SU-DHL-6 (cell line): ENCODE data around the gene GLE1.

Source experiments
- H2AFZ ChIP-seq: fragments of 200-600 bp; sonication (generic); 2 replicates; pipeline ENCODE4 v1.6.1; 2014; ENCODE audit warnings: low read depth, mild to moderate bottlenecking, moderate library complexity, mixed read lengths, antibody characterized with exemption, low read length; ENCODE audit not compliant: severe bottlenecking
- H3F3A ChIP-seq: fragments of 200-600 bp; shearing (Covaris generic); 2 replicates; pipeline ENCODE4 v1.6.0; 2016; ENCODE audit warnings: antibody characterized with exemption, mild to moderate bottlenecking; ENCODE audit not compliant: insufficient read depth
- H3K27ac ChIP-seq: fragments of 200-600 bp; sonication (generic); 2 replicates; pipeline ENCODE4 v1.5.1; 2016; ENCODE audit warnings: low read depth, mild to moderate bottlenecking, low read length, moderate library complexity, mixed read lengths
- H3K27me3 ChIP-seq: fragments of 200-600 bp; sonication (generic), shearing (Covaris generic); 2 replicates; pipeline ENCODE4 v1.6.0; 2014; ENCODE audit warnings: mild to moderate bottlenecking, low read length
- H3K36me3 ChIP-seq: fragments of 200-600 bp; sonication (generic); 2 replicates; pipeline ENCODE4 v1.6.1; 2014; ENCODE audit warnings: mild to moderate bottlenecking, low read length, mixed read lengths
- H3K4me2 ChIP-seq: fragments of 300-600, 200-600 bp; shearing (Covaris generic), sonication (generic); 2 replicates; pipeline ENCODE4 v1.6.0; 2014; ENCODE audit warnings: low read length, low read depth, mild to moderate bottlenecking; ENCODE audit not compliant: poor library complexity, severe bottlenecking
- H3K4me3 ChIP-seq: fragments of 200-600 bp; sonication (generic); 2 replicates; pipeline ENCODE4 v1.5.1; 2014; ENCODE audit warnings: antibody characterized with exemption, low read length, mild to moderate bottlenecking, mixed read lengths; ENCODE audit not compliant: insufficient read depth, poor library complexity, severe bottlenecking
- H3K79me2 ChIP-seq: fragments of 200-600 bp; sonication (generic); 2 replicates; pipeline ENCODE4 v1.6.1; 2014; ENCODE audit warnings: mild to moderate bottlenecking, low read length, moderate library complexity; ENCODE audit not compliant: insufficient read depth
- H3K9ac ChIP-seq: fragments of 200-600 bp; sonication (generic); 2 replicates; pipeline ENCODE4 v1.7.0; 2014; ENCODE audit warnings: mild to moderate bottlenecking, low read length
- H3K9me2 ChIP-seq: fragments of 200-600 bp; sonication (generic); replicated peaks from 2 replicates; pipeline ENCODE4 v1.6.1; 2014; ENCODE audit warnings: low read length; ENCODE audit not compliant: insufficient read depth
- H3K9me3 ChIP-seq: fragments of 200-600 bp; sonication (generic); 2 replicates; pipeline ENCODE4 v1.6.1; 2014; ENCODE audit warnings: low read length, mixed read lengths; ENCODE audit not compliant: insufficient read depth
- H4K20me1 ChIP-seq: fragments of 200-600 bp; sonication (generic); 2 replicates; pipeline ENCODE4 v1.6.1; 2014; ENCODE audit warnings: low read depth, mild to moderate bottlenecking, antibody characterized with exemption, low read length, moderate library complexity, mixed read lengths
- EZH2phosphoT487 ChIP-seq: fragments of 200-600 bp; sonication (generic), shearing (Covaris generic); conservative IDR thresholded peaks from 2 replicates; pipeline ENCODE4 v1.6.1; 2018; ENCODE audit warnings: mild to moderate bottlenecking, antibody characterized with exemption, low read length, moderate library complexity, mixed read lengths
- TF ChIP-seq, protein P1 (sequence below): fragments of 200-600 bp; sonication (generic); IDR thresholded peaks from one replicate; pipeline ENCODE4 v1.5.1; 2017; ENCODE audit warnings: antibody characterized with exemption, mild to moderate bottlenecking, low read length, moderate library complexity; ENCODE audit not compliant: insufficient read depth, poor library complexity, severe bottlenecking

Gene GLE1

DNA sequence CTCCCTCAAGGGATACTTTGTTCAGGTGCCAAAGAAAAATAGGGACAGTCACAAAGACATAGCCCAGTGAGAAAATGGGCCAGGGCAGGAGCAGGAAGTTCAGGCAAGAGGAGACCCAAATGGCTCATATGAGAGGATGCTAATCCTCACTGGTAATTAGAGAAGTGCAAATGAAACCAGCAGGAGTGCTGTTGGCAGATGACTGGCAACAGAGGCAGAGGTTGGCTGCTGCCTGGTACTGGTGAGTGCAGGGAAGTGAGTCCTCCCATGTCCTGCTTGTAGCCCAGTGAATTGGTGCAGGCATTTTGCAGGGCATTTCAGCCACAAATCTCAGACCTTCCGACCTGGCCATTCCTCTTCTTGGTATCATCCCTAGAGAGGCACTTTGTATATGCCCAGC lies 25.3 kb upstream of the GLE1 start:
- Histone ChIP-seq H3K36me3 (peaks cover 24% of the 10 kb centered on the region; the same call in 1 of the 2 replicates), H2AFZ (no peak overlapping the region), H3K4me2 (no peak overlapping the region)

DNA sequence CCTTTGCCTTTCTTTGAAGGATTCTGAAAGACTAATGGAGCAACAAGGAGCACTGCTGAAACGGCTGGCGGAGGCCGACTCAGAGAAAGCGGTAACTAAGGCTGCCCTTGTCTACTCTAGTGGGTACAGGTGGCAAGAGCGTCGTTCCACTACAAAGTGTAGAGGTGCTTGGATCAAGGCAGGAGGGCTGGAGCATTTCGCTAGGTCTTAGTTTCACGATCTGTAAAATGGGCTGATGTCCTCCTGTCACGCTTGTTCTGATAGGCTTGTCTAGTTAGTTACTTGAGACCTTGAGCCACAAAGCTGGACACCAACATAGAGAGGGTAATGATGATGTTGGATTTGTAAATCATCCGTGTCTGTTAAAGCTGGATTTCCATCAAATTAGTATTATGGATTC lies 23.0 kb upstream of the GLE1 start:
- no peak for TF ChIP-seq EZH2phosphoT487
- TF ChIP-seq, protein P1, sequence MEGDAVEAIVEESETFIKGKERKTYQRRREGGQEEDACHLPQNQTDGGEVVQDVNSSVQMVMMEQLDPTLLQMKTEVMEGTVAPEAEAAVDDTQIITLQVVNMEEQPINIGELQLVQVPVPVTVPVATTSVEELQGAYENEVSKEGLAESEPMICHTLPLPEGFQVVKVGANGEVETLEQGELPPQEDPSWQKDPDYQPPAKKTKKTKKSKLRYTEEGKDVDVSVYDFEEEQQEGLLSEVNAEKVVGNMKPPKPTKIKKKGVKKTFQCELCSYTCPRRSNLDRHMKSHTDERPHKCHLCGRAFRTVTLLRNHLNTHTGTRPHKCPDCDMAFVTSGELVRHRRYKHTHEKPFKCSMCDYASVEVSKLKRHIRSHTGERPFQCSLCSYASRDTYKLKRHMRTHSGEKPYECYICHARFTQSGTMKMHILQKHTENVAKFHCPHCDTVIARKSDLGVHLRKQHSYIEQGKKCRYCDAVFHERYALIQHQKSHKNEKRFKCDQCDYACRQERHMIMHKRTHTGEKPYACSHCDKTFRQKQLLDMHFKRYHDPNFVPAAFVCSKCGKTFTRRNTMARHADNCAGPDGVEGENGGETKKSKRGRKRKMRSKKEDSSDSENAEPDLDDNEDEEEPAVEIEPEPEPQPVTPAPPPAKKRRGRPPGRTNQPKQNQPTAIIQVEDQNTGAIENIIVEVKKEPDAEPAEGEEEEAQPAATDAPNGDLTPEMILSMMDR = no peak
- no peaks in the 10 kb centered on the region for H3K9me3 ChIP-seq
- no peak overlapping the region for H3K27ac ChIP-seq
- no peaks in the 10 kb centered on the region for H3K27me3 ChIP-seq
- H3K4me3 ChIP-seq = no peak overlapping the region
- H3K9me2 ChIP-seq = no peaks in the 10 kb centered on the region
- H3K4me2 ChIP-seq = no peak overlapping the region
- no peaks in the 10 kb centered on the region for H3F3A ChIP-seq
- no peak overlapping the region for H3K9ac ChIP-seq
- H3K79me2 ChIP-seq = no peaks in the 10 kb centered on the region
- H4K20me1 ChIP-seq = no peaks in the 10 kb centered on the region
- no peak overlapping the region for H2AFZ ChIP-seq
- peaks cover 17% of the 10 kb centered on the region; the same call in 1 of the 2 replicates for H3K36me3 ChIP-seq

More for the DNA sequence above, 25.3 kb upstream of the GLE1 start:
- H3K79me2 ChIP-seq = no peaks in the 10 kb centered on the region
- H4K20me1 ChIP-seq = no peaks in the 10 kb centered on the region
- no peak overlapping the region for H3K9ac ChIP-seq
- H3K27ac ChIP-seq = no peak overlapping the region
- no peaks in the 10 kb centered on the region for H3F3A ChIP-seq
- H3K4me3 ChIP-seq = no peak overlapping the region
- H3K27me3 ChIP-seq = no peaks in the 10 kb centered on the region
- no peaks in the 10 kb centered on the region for H3K9me3 ChIP-seq
- TF ChIP-seq EZH2phosphoT487 = no peak
- TF ChIP-seq, protein P1 = no peak
- no peaks in the 10 kb centered on the region for H3K9me2 ChIP-seq

DNA sequence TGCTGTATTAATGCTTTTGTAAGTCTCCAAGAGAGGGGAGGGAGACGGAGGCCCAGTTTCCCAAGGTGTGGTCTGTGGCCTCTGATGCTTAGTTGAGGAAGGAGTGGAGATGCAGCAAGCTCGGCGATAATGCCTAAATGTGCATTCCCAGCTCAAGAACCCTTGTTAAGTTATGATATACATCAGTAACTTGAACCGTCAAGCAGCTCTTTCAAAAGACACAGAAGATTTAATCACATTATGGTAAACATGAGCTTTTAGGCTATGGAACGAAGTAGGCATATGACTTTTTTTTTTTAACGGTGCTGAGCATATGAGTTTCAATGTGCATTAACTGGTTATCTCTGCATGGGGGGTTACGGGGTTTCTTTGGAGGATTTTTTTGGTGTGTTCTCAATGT lies 22.3 kb upstream of the GLE1 start:
- Histone ChIP-seq H3K36me3 (peaks cover 17% of the 10 kb centered on the region; the same call in 1 of the 2 replicates), H3K4me3 (no peak overlapping the region), H3K9ac (no peak overlapping the region), H3K27ac (no peak overlapping the region), H3K9me3 (no peaks in the 10 kb centered on the region), H3K9me2 (no peaks in the 10 kb centered on the region), H3K4me2 (no peak overlapping the region), H4K20me1 (no peaks in the 10 kb centered on the region), H3K27me3 (no peaks in the 10 kb centered on the region), H3F3A (no peaks in the 10 kb centered on the region), H3K79me2 (no peaks in the 10 kb centered on the region), H2AFZ (no peak overlapping the region)
- no peak for TF ChIP-seq EZH2phosphoT487
- TF ChIP-seq, protein P1 = no peak
